IMR-90 (cell line): Measurements from ENCODE around the gene PCK1. TPM values are rescaled to one million over a fixed set of nuclear protein-coding genes. Genes with fewer than 3 reads are reported as not detected.

Experiments
- ATAC-seq: fragments of 200-7000 bp; cut with Tn5 transposase; 2 replicates; pipeline ENCODE4 v1.9.1; 2020; ENCODE audit warnings: low read depth, mild to moderate bottlenecking, moderate library complexity
- BruUV-seq: library from RNA; stranded (reverse); fragments of 400-500 nt; replicated peaks from 2 replicates; lab custom pipeline; 2021; lab: Mats Ljungman, UMichigan
- CTCF ChIA-PET: fragments of 300-600 bp; formaldehyde crosslinking; extraction: SDS; loops from one replicate; lab custom pipeline; 2021; ENCODE audit warnings: antibody characterized with exemption; lab: Yijun Ruan, JAX
- POLR2A ChIA-PET: fragments of 300-600 bp; sonication (Branson Sonifier 250); formaldehyde crosslinking; loops from one replicate; lab custom pipeline; 2022; ENCODE audit warnings: antibody characterized with exemption; ENCODE audit not compliant: unreplicated experiment; lab: Charles Lee
- DNase-seq: peaks from one replicate; pipeline ENCODE4 v3.0.0; 2013
- H2AFZ ChIP-seq: replicated peaks from 2 replicates; pipeline ENCODE3; 2013; ENCODE audit warnings: low read length, mild to moderate bottlenecking; ENCODE audit not compliant: poor library complexity
- H2AK5ac ChIP-seq: 2 replicates; pipeline ENCODE4 v1.6.1; 2013; ENCODE audit warnings: low read depth, low read length, inconsistent platforms
- H2AK9ac ChIP-seq: replicated peaks from 2 replicates; pipeline ENCODE3; 2013; ENCODE audit warnings: mild to moderate bottlenecking, low read depth, low read length, moderate library complexity; ENCODE audit not compliant: poor library complexity
- H2BK120ac ChIP-seq: 2 replicates; pipeline ENCODE4 v1.6.1; 2013; ENCODE audit warnings: low read depth, low read length, inconsistent platforms
- H2BK15ac ChIP-seq: 3 replicates; pipeline ENCODE4 v1.6.1; 2013; ENCODE audit warnings: low read depth, low read length, inconsistent platforms
- H2BK20ac ChIP-seq: 2 replicates; pipeline ENCODE4 v1.6.1; 2013; ENCODE audit warnings: low read depth, mild to moderate bottlenecking, inconsistent platforms, low read length, moderate library complexity
- H2BK5ac ChIP-seq: 2 replicates; pipeline ENCODE4 v1.6.1; 2013; ENCODE audit warnings: mild to moderate bottlenecking, low read depth, low read length, inconsistent platforms; ENCODE audit not compliant: poor library complexity, severe bottlenecking
- H3K14ac ChIP-seq: replicated peaks from 2 replicates; pipeline ENCODE4 v1.6.1; 2013; ENCODE audit warnings: low read depth, low read length, inconsistent platforms
- H3K18ac ChIP-seq: 2 replicates; pipeline ENCODE4 v1.6.1; 2013; ENCODE audit warnings: low read depth, low read length, control low read depth
- H3K23ac ChIP-seq: 2 replicates; pipeline ENCODE4 v1.6.1; 2013; ENCODE audit warnings: low read depth, low read length, inconsistent platforms
- H3K27ac ChIP-seq: 2 replicates; pipeline ENCODE4 v1.5.1; 2013; ENCODE audit warnings: mild to moderate bottlenecking, control low read depth, low read length; ENCODE audit not compliant: insufficient read depth
- H3K27me3 ChIP-seq: 2 replicates; pipeline ENCODE4 v1.6.1; 2013; ENCODE audit warnings: low read length; ENCODE audit not compliant: control insufficient read depth, insufficient read depth
- H3K36me3 ChIP-seq: 2 replicates; pipeline ENCODE4 v1.6.1; 2013; ENCODE audit warnings: low read length, mixed read lengths; ENCODE audit not compliant: control insufficient read depth, insufficient read depth
- H3K4ac ChIP-seq: 2 replicates; pipeline ENCODE4 v1.6.1; 2013; ENCODE audit warnings: low read depth, low read length, inconsistent platforms
- H3K4me1 ChIP-seq: 2 replicates; pipeline ENCODE4 v1.6.1; 2013; ENCODE audit warnings: low read length, mixed read lengths; ENCODE audit not compliant: control insufficient read depth, insufficient read depth
- H3K4me2 ChIP-seq: 2 replicates; pipeline ENCODE4 v1.6.1; 2013; ENCODE audit warnings: low read depth, mild to moderate bottlenecking, control low read depth, low read length, moderate library complexity
- H3K4me3 ChIP-seq: 2 replicates; pipeline ENCODE4 v1.5.1; 2013; ENCODE audit warnings: low read depth, mild to moderate bottlenecking, control low read depth, low read length, moderate library complexity; ENCODE audit not compliant: insufficient read depth
- H3K56ac ChIP-seq: 2 replicates; pipeline ENCODE4 v1.6.1; 2013; ENCODE audit warnings: low read length, inconsistent platforms; ENCODE audit not compliant: insufficient read depth; ENCODE audit errors: extremely low read depth
- H3K79me1 ChIP-seq, 2 experiments: 2 replicates each; pipeline ENCODE4 v1.6.1; 2013; ENCODE audit warnings: low read length in 2 of 2, inconsistent platforms in 1 of 2, low read depth in 1 of 2
- H3K9ac ChIP-seq: 2 replicates; pipeline ENCODE4 v1.6.1; 2013; ENCODE audit warnings: low read depth, low read length, control low read depth
- H3K9me1 ChIP-seq: 2 replicates; pipeline ENCODE4 v1.6.1; 2013; ENCODE audit warnings: low read length, inconsistent platforms; ENCODE audit not compliant: insufficient read depth
- H3K9me3 ChIP-seq: 2 replicates; pipeline ENCODE4 v1.6.1; 2013; ENCODE audit warnings: low read length; ENCODE audit not compliant: control insufficient read depth, insufficient read depth
- H4K20me1 ChIP-seq: 2 replicates; pipeline ENCODE4 v1.6.1; 2013; ENCODE audit warnings: low read length, inconsistent platforms; ENCODE audit not compliant: insufficient read depth
- H4K5ac ChIP-seq: 2 replicates; pipeline ENCODE4 v1.6.1; 2013; ENCODE audit warnings: mild to moderate bottlenecking, low read depth, low read length, control low read depth
- H4K8ac ChIP-seq, 2 experiments: 2 replicates each; pipeline ENCODE4 v1.6.1; 2013; ENCODE audit warnings: low read depth in 2 of 2, low read length in 2 of 2, control low read depth in 1 of 2, inconsistent platforms in 1 of 2
- H4K91ac ChIP-seq: 2 replicates; pipeline ENCODE4 v1.6.1; 2013; ENCODE audit warnings: low read depth, low read length, inconsistent platforms; ENCODE audit not compliant: insufficient read depth
- BHLHE40 ChIP-seq: fragments of 150-350 bp; IDR thresholded peaks from 2 replicates; pipeline ENCODE4 v1.6.1; 2016; ENCODE audit warnings: mild to moderate bottlenecking, low read depth, low read length
- CEBPB ChIP-seq: IDR thresholded peaks from 2 replicates; pipeline ENCODE4 v1.6.1; 2012; ENCODE audit warnings: low read depth, low read length, improper control_type of control experiment
- MAFK ChIP-seq: IDR thresholded peaks from 2 replicates; pipeline ENCODE4 v1.6.1; 2012; ENCODE audit warnings: low read depth, low read length, improper control_type of control experiment
- MAZ ChIP-seq: IDR thresholded peaks from 2 replicates; pipeline ENCODE4 v1.6.1; 2012; ENCODE audit warnings: low read depth, mild to moderate bottlenecking, low read length, improper control_type of control experiment, moderate library complexity, borderline replicate concordance
- MXI1 ChIP-seq: IDR thresholded peaks from 2 replicates; pipeline ENCODE4 v1.6.1; 2012; ENCODE audit warnings: low read depth, mild to moderate bottlenecking, low read length, moderate library complexity, borderline replicate concordance
- NFE2L2 ChIP-seq: fragments of 150-350 bp; IDR thresholded peaks from 2 replicates; pipeline ENCODE4 v1.6.1; 2016; ENCODE audit warnings: low read depth, mild to moderate bottlenecking, low read length
- POLR2A ChIP-seq: IDR thresholded peaks from 2 replicates; pipeline ENCODE4 v1.6.1; 2012; ENCODE audit warnings: mild to moderate bottlenecking, low read depth, low read length
- RAD21 ChIP-seq: IDR thresholded peaks from 2 replicates; pipeline ENCODE4 v1.6.1; 2012; ENCODE audit warnings: low read length, improper control_type of control experiment
- WGBS, 2 experiments: methylation state at CpG; one replicate each; pipeline versions ENCODE4 v1.1.5 to v1.1.7; 2013; ENCODE audit warnings: missing lambda C conversion rate in 2 of 2; ENCODE audit not compliant: insufficient read length in 1 of 2; ENCODE audit errors: extremely low coverage in 2 of 2; 5-methylcytosine and 5-hydroxymethylcytosine counted together
- dilution Hi-C: fragments of 300-500 bp; cut with HindIII; formaldehyde crosslinking; loops from one replicate; pipeline ENCODE4 v1.14.3; 2018; ENCODE audit warnings: low sequenced_read_pairs; ENCODE audit not compliant: unreplicated experiment
- in situ Hi-C: fragments of 300-500 bp; cut with MboI; formaldehyde crosslinking; loops from 3 replicates; pipeline ENCODE4 v1.14.3; 2019; ENCODE audit warnings: low sequenced_read_pairs, inconsistent platforms, mixed read lengths
- intact Hi-C: fragments of 100-400 bp; cut with micrococcal nuclease; formaldehyde crosslinking; loops from 2 replicates; pipeline ENCODE4 v1.10.0; 2022
- polyA plus RNA-seq, 3 experiments: library from polyadenylated mRNA; depleted of rRNA; stranded (reverse); fragments of >200 nt; gene quantifications; 2 replicates each; pipeline ENCODE4 v1.2.3, GENCODE V29; 2012; ENCODE audit warnings: low replicate concordance in 1 of 3
- total RNA-seq: library from RNA; depleted of rRNA; stranded (reverse); fragments of >200 nt; gene quantifications from 2 replicates; pipeline ENCODE4 v1.2.3, GENCODE V29; 2012
- TF ChIP-seq, protein P1 (sequence below): conservative IDR thresholded peaks from 2 replicates; pipeline ENCODE4 v1.5.1; 2012; ENCODE audit warnings: mild to moderate bottlenecking, low read depth, low read length, improper control_type of control experiment
- TF ChIP-seq, protein P2 (sequence below): fragments of 150-350 bp; IDR thresholded peaks from 2 replicates; pipeline ENCODE4 v1.6.1; 2016; ENCODE audit warnings: low read depth, mild to moderate bottlenecking, low read length, moderate library complexity, borderline replicate concordance

Gene PCK1
- total and polyA plus RNA-seq, 2 of the 4 experiments (the other 2 are of a cell fraction): not detected

DNA sequence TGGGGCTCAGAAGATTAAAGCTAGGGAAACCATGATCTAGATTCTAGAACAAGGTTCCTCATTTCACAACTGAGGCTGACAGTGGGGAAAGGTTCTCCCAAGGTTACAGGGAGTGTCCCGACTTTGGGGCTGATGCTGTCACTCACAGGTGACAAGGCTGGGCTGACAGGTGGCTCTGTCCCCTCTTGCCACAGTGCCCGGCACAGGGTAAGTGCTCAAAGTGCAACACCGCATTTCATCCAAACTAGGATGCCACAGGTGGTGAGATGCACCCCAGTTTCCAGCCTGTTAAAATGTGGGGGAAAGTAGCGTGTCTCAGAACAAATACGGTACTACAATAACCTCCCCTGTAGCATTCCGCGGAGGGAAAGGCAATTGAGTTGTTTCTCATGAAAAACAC lies 51.5 kb downstream of the PCK1 start:
- H2AFZ ChIP-seq: peak overlapping the region; percentile 56
- no peaks in the 10 kb centered on the region for H4K20me1 ChIP-seq
- in situ Hi-C loops (no loop called here), dilution Hi-C loops (no loop called here), intact Hi-C loops (no loop called here)
- H2BK15ac ChIP-seq: no peak overlapping the region
- no peak overlapping the region for H3K14ac ChIP-seq
- CTCF ChIA-PET: no interaction called here
- H3K23ac ChIP-seq: no peak overlapping the region
- no peak overlapping the region for H2BK5ac ChIP-seq
- no peaks in the 10 kb centered on the region for H3K36me3 ChIP-seq
- H4K91ac ChIP-seq: no peak overlapping the region
- H3K4me3 ChIP-seq: no peak overlapping the region
- TF ChIP-seq, protein P1, sequence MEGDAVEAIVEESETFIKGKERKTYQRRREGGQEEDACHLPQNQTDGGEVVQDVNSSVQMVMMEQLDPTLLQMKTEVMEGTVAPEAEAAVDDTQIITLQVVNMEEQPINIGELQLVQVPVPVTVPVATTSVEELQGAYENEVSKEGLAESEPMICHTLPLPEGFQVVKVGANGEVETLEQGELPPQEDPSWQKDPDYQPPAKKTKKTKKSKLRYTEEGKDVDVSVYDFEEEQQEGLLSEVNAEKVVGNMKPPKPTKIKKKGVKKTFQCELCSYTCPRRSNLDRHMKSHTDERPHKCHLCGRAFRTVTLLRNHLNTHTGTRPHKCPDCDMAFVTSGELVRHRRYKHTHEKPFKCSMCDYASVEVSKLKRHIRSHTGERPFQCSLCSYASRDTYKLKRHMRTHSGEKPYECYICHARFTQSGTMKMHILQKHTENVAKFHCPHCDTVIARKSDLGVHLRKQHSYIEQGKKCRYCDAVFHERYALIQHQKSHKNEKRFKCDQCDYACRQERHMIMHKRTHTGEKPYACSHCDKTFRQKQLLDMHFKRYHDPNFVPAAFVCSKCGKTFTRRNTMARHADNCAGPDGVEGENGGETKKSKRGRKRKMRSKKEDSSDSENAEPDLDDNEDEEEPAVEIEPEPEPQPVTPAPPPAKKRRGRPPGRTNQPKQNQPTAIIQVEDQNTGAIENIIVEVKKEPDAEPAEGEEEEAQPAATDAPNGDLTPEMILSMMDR: no peak
- TF ChIP-seq NFE2L2 (no peak), MAFK (no peak), MXI1 (no peak), MAZ (no peak), POLR2A (no peak), RAD21 (no peak), BHLHE40 (no peak), CEBPB (no peak)
- TF ChIP-seq, protein P2, sequence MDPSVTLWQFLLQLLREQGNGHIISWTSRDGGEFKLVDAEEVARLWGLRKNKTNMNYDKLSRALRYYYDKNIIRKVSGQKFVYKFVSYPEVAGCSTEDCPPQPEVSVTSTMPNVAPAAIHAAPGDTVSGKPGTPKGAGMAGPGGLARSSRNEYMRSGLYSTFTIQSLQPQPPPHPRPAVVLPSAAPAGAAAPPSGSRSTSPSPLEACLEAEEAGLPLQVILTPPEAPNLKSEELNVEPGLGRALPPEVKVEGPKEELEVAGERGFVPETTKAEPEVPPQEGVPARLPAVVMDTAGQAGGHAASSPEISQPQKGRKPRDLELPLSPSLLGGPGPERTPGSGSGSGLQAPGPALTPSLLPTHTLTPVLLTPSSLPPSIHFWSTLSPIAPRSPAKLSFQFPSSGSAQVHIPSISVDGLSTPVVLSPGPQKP: no peak
- BruUV-seq: no TSS peak
- ATAC-seq: no peak
- no peak overlapping the region for H4K8ac ChIP-seq
- no peak overlapping the region for H4K5ac ChIP-seq
- H3K18ac ChIP-seq: no peak overlapping the region
- no peak overlapping the region for H3K4me2 ChIP-seq
- no peak for DNase-seq
- H3K4me1 ChIP-seq: no peaks in the 10 kb centered on the region
- no peak overlapping the region for H3K56ac ChIP-seq
- H2BK20ac ChIP-seq: no peak overlapping the region
- POLR2A ChIA-PET: no interaction called here
- no peak overlapping the region for H2AK5ac ChIP-seq
- H3K79me1 ChIP-seq: no peaks in the 10 kb centered on the region
- no CpG with 5 or more reads among the region's 7 CpGs for WGBS, 2 experiments
- no peak overlapping the region for H2BK120ac ChIP-seq
- H3K9me1 ChIP-seq: no peaks in the 10 kb centered on the region
- peaks cover 9% of the 10 kb centered on the region; the same call in 1 of the 2 replicates for H3K27me3 ChIP-seq
- H3K9ac ChIP-seq: no peak overlapping the region
- H3K27ac ChIP-seq: no peak overlapping the region
- no peak overlapping the region for H3K4ac ChIP-seq
- peak overlapping the region; percentile 19 for H2AK9ac ChIP-seq
- no peaks in the 10 kb centered on the region for H3K9me3 ChIP-seq
